ENCODE results near the gene KRT12. TPM values are rescaled to one million over a fixed set of nuclear protein-coding genes. Genes with fewer than 3 reads are reported as not detected.

The KRT12 gene
- total and polyA plus RNA-seq, 9 of the 15 experiments (the other 6 are each of a cell fraction or from before 2014, with no cell fraction given), result 0.18 to 7.0 (median 2.2) TPM

DNA sequence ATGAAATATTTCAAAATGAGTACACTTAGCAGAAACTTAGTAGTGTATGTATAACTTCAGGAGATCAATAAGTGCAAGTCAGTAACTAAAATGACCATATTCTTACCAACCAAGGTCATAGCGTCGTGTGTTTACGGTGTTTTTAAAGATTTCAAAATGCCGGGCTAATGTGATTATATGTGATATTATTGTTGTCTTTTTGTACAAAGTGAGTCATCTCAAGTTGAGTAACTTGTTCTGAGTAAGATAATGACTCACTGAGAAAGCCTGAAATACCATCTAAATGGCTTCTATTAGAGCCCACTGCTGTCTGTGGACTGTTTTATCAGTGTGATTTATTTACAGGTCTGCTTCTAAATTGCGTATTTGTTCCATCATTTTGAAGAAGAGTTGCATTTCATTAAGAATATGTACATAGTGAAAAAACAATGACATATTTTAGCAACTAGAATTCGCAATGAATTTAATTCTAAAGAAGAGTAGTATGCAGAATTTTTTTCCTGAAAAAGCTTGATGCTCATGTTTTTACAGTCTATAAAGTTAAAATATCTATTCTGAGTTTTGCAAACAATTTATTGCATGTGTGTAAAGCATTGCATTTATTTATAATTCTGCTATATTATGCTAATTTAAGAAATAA is 12.7 kb downstream of the KRT12 start (continued):
- TF ChIP-seq, protein P1, sequence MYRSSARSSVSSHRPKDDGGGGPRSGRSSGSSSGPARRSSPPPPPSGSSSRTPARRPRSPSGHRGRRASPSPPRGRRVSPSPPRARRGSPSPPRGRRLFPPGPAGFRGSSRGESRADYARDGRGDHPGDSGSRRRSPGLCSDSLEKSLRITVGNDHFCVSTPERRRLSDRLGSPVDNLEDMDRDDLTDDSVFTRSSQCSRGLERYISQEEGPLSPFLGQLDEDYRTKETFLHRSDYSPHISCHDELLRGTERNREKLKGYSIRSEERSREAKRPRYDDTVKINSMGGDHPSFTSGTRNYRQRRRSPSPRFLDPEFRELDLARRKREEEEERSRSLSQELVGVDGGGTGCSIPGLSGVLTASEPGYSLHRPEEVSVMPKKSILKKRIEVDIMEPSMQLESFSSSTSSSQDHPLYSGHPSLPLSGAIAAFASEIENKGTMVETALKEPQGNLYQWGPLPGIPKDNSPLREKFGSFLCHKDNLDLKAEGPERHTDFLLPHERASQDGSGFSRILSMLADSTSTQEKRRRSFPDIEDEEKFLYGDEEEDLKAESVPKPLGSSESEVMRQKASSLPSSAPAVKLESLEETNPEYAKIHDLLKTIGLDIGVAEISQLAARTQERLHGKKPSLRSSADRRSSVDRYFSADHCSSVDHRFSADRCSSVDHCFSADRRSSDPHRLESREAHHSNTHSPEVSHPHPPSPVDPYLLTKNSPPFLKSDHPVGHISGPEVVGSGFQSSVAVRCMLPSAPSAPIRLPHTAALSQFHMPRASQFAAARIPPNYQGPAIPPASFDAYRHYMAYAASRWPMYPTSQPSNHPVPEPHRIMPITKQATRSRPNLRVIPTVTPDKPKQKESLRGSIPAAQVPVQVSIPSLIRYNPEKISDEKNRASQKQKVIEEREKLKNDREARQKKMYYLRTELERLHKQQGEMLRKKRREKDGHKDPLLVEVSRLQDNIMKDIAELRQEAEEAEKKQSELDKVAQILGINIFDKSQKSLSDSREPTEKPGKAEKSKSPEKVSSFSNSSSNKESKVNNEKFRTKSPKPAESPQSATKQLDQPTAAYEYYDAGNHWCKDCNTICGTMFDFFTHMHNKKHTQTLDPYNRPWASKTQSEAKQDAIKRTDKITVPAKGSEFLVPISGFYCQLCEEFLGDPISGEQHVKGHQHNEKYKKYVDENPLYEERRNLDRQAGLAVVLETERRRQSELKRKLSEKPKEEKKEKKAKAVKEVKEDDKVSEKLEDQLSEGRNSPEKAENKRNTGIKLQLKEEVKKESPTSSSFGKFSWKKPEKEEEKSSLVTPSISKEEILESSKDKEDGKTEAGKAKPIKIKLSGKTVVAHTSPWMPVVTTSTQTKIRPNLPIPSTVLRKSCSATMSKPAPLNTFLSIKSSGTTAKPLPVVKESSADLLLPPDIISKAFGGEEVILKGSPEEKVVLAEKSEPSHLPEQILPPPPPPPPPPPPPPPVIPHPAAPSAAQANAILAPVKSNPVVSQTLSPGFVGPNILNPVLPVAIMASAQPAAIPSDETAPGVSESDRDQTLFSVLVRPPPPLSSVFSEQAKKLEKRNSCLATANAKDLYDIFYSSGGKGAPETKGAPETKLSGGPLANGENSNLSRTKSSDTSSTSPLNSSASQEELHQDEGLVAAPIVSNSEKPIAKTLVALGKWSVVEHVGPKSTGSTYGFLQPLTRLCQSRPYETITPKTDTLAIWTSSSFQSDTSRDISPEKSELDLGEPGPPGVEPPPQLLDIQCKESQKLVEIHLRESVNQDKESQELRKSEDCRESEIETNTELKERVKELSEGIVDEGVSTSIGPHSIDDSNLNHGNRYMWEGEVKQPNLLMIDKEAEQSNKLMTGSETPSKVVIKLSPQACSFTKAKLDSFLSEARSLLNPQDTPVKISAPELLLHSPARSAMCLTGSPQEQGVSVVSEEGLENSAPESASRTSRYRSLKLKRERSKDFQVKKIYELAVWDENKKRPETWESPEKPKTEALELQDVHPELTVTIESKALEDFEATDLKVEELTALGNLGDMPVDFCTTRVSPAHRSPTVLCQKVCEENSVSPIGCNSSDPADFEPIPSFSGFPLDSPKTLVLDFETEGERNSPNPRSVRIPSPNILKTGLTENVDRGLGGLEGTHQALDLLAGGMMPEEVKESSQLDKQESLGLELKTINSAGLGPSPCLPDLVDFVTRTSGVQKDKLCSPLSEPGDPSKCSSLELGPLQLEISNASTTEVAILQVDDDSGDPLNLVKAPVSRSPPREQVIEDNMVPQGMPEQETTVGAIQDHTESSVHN (IDR thresholded peaks at IDR 0.05; ENCODE audit: borderline replicate concordance in 1 of 2, low read depth in 1 of 2), result peak in 1 of 2 experiments; percentile 68; a peak in 1 of 4 replicates
- TF ChIP-seq MAZ (CRISPR knock-in tag; conservative IDR thresholded peaks at IDR 0.05 in 1 of 2, IDR thresholded peaks at IDR 0.05 in 1 of 2), result no peak
- peak; percentile 100 for TF ChIP-seq FOSL1 (tag; conservative IDR thresholded peaks at IDR 0.05)
- TF ChIP-seq, protein P2, sequence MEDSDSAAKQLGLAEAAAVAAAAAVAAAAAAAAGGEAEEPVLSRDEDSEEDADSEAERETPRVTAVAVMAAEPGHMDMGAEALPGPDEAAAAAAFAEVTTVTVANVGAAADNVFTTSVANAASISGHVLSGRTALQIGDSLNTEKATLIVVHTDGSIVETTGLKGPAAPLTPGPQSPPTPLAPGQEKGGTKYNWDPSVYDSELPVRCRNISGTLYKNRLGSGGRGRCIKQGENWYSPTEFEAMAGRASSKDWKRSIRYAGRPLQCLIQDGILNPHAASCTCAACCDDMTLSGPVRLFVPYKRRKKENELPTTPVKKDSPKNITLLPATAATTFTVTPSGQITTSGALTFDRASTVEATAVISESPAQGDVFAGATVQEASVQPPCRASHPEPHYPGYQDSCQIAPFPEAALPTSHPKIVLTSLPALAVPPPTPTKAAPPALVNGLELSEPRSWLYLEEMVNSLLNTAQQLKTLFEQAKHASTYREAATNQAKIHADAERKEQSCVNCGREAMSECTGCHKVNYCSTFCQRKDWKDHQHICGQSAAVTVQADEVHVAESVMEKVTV (CRISPR knock-in tag; IDR thresholded peaks at IDR 0.05), result no peak
- no peak for TF ChIP-seq RBM25 (IDR thresholded peaks at IDR 0.05; ENCODE audit: low read depth, low read length, severe bottlenecking)
- TF ChIP-seq CBX3 (IDR thresholded peaks at IDR 0.05; ENCODE audit: borderline replicate concordance in 1 of 2, low read length in 2 of 2), result no peak
- TF ChIP-seq NCOR1 (IDR thresholded peaks at IDR 0.05), result peak; percentile 54
- TF ChIP-seq, protein P3, sequence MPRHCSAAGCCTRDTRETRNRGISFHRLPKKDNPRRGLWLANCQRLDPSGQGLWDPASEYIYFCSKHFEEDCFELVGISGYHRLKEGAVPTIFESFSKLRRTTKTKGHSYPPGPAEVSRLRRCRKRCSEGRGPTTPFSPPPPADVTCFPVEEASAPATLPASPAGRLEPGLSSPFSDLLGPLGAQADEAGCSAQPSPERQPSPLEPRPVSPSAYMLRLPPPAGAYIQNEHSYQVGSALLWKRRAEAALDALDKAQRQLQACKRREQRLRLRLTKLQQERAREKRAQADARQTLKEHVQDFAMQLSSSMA (CRISPR knock-in tag; IDR thresholded peaks at IDR 0.05), result no peak
- TF ChIP-seq ZC3H11A (IDR thresholded peaks at IDR 0.05; ENCODE audit: low read depth, low read length), result no peak
- TF ChIP-seq FOXK1 (CRISPR knock-in tag; IDR thresholded peaks at IDR 0.05; ENCODE audit: borderline replicate concordance), result no peak
- TF ChIP-seq ZNF324 (CRISPR knock-in tag; IDR thresholded peaks at IDR 0.05), result no peak
- peak; percentile 80 for TF ChIP-seq EP300 (IDR thresholded peaks at IDR 0.05; ENCODE audit: low read length)
- TF ChIP-seq L3MBTL2 (IDR thresholded peaks at IDR 0.05), result peak; percentile 76
- TF ChIP-seq MED1 (CRISPR knock-in tag; IDR thresholded peaks at IDR 0.05; ENCODE audit: borderline replicate concordance), result no peak
- TF ChIP-seq TRIM25 (IDR thresholded peaks at IDR 0.05; ENCODE audit: borderline replicate concordance), result no peak
- TF ChIP-seq RFX1 (IDR thresholded peaks at IDR 0.05), result no peak
